GM19099 (cell line): ENCODE measurements around the gene RBM24.

ENCODE experiments used
- POLR2A ChIP-seq: IDR thresholded peaks from 3 replicates; pipeline ENCODE4 v1.6.1; 2011; ENCODE audit warnings: low read depth; ENCODE audit not compliant: insufficient read length; ENCODE audit errors: extremely low read depth

RBM24 gene

DNA sequence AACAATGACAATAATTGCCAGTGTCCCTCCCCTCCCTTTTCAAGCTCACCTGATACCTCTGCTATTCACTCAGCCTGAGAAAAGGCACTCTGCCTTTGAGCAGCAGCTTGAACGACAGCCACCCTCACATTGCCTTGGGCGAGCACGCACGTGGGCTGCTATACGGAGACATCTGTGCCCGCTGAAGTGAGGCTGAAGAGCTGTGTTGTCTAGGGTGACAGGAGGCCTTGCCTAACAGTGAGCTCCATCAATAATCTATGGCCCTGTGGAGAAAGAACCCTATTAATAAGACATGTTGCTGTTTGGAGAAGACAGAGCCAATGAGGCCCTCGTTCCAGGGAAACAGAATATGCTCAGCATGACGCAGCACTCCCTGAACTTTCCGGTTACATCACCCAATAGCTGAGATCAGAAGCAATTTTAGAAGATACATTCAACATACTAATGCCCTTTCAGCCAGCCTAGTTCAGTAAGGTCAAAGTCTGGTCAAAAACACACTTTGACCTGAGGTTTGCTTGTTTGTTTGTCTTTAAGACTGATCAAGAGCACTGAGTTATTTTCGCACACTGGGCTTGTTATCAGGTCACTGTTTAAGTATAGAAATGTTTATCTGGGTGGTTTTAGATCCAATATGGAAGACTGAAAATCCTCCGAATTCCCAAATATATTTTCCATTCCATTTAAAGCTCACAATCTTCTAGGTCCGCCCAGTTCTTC lies 30.6 kb downstream of the RBM24 start:
- no peak for TF ChIP-seq POLR2A

DNA sequence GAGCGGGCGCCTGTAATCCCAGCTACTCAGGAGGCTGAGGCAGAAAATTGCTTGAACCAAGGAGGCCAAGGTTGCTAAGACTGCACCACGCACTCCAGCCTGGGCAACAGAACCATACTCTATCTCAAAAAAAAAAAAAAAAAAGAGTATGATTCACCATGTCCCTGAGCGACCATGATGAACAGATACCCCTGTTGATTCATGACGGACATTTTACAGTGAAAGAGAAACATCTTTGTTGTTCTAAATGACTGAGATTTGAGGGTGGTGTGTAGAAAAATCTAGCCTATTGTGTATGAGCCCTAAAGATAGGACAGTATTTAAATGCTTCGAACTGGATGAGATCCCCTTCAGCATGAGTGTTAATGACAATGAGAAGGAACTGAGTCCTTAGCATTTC lies 32.8 kb downstream of the RBM24 start:
- no peak for TF ChIP-seq POLR2A

DNA sequence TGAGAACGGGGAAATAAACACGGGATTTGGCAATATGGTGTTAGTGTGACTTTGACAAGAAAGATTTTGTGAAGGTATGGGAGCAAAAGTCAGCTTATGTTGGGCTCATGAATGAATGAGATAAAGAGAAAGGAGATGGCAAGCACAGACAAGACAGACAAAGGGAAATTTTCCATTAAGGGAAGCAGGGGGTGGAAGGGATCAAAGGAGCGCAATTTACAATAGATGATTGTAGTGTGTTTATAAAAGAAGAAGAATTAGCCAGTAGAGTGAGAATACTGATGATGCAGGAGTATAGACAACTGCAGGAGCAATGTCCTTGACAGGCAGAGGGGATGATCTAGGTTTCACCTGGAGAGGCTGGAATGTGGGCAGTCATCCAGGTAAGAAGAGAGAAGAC lies 34.1 kb downstream of the RBM24 start:
- no peak for TF ChIP-seq POLR2A

DNA sequence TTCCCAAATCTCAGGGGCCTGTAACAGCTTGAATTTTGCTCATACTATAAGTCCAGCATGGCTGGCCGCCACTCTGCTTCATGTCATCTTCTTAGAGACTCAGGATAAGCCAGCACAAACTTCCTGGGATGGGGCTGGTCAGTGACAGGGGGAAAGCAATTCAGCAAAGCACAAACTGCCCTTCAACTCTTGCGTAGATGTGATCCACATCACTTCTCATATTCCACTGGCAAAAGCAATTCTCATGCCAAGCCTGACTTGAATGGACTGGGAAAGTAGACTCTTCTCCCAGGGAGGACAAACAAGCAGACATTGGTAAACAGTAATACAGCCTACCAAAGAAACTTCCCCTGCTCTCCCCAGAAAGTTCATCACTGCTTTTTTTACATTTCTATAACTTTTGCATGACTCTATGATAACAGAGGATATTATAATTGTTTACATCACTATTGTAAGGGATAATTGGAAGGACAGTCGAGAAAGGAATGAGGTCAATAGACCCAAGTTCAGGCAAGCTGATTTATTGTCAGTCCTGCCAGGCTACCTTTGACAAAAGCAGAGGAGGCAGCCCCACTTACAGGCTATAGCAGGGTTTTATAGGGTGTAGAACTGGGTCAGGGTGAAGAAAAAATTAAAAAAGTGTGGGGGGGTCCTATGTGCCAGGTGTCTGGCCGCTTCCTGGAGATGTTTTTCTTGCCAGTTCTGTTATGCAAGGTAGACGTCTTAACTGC lies 37.4 kb downstream of the RBM24 start:
- TF ChIP-seq POLR2A = no peak

DNA sequence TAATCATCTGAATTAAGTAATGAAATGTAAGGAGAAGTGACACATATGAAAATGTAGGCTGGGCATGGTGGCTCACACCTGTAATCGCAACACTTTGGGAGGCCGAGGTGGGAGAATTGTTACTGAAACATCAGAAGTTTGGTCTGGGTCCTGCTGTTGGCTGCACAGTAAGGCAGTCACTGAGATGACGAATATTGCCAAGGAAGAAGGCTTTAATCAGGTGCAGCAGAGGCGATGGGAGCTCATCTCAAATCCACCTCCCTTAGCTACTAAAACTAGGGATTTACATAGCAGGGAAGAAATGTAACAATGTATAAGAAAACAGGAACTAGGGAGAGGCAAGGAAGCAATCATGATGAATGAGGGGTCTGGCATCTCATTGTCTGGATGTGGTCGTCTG lies 50.1 kb downstream of the RBM24 start:
- TF ChIP-seq POLR2A = no peak

DNA sequence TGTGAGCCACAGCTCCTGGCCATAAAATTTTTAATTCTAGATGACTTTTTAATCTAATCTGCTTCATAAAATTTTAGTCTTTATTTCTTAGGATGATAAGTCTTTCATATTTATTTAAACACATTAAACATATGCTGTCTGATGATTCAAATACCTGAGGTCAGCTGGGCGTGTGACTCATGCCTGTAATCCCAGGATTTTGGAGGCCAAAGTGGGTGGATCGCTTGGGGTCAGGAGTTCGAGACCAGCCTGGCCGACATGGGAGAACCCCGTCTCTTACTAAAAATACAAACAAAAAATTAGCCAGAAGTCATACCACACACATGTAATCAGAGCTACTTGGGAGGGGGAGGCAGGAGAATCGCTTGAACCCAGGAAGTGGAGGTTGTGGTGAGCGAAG lies 53.1 kb downstream of the RBM24 start:
- no peak for TF ChIP-seq POLR2A

DNA sequence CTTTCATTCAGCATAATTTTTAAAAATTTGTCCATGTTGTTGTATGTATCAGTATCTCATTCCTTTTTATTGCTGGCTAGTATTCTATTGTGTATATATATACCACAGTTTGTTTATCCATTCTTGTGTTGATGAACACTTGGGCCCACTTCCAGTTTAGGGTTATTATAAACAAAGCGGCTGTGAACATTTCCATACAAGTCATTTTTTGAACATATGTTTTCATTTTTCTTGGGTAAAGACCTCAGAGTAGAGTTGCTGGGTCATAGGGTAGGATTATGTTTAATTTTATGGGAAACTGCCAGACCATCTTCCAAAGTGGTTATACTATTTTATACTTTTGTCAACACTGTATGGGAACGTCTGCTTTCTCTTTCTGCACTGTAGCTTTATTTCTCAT lies 55.3 kb downstream of the RBM24 start:
- no peak for TF ChIP-seq POLR2A

DNA sequence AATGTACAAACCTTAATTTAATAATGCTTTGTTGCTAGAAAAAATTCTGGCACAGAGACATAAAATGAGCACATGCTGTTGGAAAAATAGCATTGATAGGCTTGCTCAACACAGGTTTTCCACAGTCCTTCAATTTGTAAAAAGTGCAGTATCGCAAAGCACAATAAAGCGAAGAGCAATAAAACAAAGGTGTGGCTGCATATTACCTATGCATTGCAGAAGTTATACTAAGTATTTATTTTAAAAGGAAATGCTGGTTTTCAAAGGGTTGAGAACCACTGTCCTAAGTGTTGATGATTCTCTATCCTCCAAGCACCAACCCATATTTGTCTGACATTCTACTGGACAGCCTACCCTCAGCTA lies 58.1 kb downstream of the RBM24 start:
- no peak for TF ChIP-seq POLR2A

DNA sequence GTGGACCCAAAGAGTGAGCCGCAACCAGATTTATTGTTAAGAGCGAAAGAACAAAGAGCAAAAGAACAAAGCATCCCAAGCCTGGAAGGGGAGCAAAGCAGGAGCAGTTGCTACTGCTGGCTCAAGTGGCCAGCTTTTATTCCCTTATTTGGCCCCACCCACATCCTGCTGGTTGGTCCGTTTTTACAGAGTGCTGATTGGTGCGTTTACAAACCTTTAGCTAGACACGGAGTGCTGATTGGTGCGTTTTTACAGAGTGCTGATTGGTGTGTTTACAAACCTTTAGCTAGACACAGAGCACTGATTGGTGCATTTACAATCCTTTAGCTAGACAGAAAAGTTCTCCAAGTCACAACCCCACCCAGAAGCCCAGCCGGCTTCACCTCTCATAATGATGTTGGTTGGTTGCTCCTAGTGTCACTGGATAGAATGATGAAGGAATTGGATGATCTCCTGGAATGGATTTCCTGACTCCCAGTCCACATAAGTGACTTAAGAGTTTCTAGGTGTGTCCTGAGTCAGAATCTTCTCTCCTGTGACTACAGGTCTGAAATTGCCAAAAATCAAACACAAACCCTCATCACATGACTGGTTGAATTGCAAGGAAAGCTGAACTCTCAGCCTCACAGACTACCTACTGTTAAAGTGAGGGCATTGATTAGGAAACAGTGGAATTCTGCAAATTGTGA lies 60.1 kb downstream of the RBM24 start:
- no peak for TF ChIP-seq POLR2A

DNA sequence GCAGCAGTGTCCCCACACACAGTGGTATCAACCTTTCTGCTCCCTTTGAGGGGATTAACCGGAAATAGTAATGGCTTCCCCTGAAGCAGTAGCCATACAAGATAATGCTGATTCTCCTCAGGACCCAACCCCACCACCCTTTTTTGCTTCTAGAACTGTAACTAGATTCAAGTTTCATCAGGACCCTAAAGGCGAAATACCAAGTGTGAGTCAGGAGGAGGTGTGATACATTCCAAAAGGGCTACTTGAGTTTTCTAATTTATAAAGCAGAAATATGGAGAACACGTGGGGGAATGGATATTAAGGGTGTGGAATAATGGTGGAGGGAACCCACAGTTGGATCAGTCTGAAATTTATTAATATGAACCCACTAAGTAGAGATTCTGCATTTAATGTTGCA lies 60.7 kb downstream of the RBM24 start:
- TF ChIP-seq POLR2A = no peak

DNA sequence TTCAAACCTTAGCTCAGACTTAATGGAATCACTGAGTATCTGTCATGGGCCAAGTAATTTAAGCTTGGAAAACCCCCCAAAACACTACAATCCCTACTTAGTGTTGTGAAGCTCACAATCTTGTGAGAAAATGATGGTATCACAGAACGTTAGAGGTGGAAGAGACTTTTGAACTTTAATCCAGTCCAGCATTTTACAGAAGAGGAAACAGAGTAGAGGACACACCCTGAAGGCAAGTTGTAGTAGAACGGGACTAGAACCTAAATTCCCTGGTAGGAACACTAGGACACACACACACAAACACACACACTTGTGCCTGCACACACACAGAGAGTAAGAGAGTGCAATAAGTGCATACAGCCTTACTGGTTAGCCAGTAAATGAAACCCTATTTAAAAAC lies 62.1 kb downstream of the RBM24 start:
- TF ChIP-seq POLR2A = no peak
